ENCODE data around the gene CCDC43. TPM values are rescaled to one million over a fixed set of nuclear protein-coding genes. Genes with fewer than 3 reads are reported as not detected.

CCDC43 gene
- polyA plus RNA-seq, 1 donor (not counting 4 experiments of a cell fraction or from before 2014, with no cell fraction given): 23.0 TPM

GRCh38 chr17:44652727-44653126, 36.8 kb downstream of the CCDC43 start:
- no peak for FAIRE-seq
- no peak overlapping the region for H3K4me3 ChIP-seq (ENCODE audit: control insufficient read depth in 2 of 3, extremely low read depth in 1 of 3, insufficient read depth in 2 of 3, low read depth in 1 of 3, low read length in 3 of 3)
- no peaks in the 10 kb centered on the region for H3K4me1 ChIP-seq (ENCODE audit: control insufficient read depth, extremely low read depth, insufficient read depth, low read length)
- no peaks in the 10 kb centered on the region for H4K20me1 ChIP-seq (ENCODE audit: control insufficient read depth, extremely low read depth, insufficient read depth, low read length)
- no peak overlapping the region for H3K27ac ChIP-seq (ENCODE audit: control insufficient read depth, insufficient read depth, low read length)
- H3K9me1 ChIP-seq (ENCODE audit: control insufficient read depth, extremely low read depth, insufficient read depth, low read length): no peaks in the 10 kb centered on the region
- TF ChIP-seq CTCF (optimal IDR thresholded peaks at IDR 0.05 in 1 of 3, IDR thresholded peaks at IDR 0.05 in 1 of 3, conservative IDR thresholded peaks at IDR 0.05 in 1 of 3; ENCODE audit: extremely low read depth in 1 of 3, insufficient read depth in 2 of 3, low read length in 3 of 3) (no peak), EZH2 (IDR thresholded peaks at IDR 0.05; ENCODE audit: low read length) (no peak)
- no peaks in the 10 kb centered on the region for H3K79me2 ChIP-seq (ENCODE audit: control insufficient read depth, insufficient read depth, low read length)
- no peaks in the 10 kb centered on the region for H3K9me3 ChIP-seq (ENCODE audit: control insufficient read depth, low read depth, low read length)
- H2AFZ ChIP-seq (ENCODE audit: control insufficient read depth, low read length): no peak overlapping the region
- dilution Hi-C loops (cut with MboI; ENCODE audit: extremely low pct_ligation_motif_present, low sequenced_read_pairs): no loop called here
- no peak overlapping the region for H3K9ac ChIP-seq (ENCODE audit: control insufficient read depth, extremely low read depth, insufficient read depth, low read length)
- H3K27me3 ChIP-seq (ENCODE audit: control insufficient read depth, extremely low read depth, insufficient read depth, low read length): peaks cover 21% of the 10 kb centered on the region
- H3K36me3 ChIP-seq (ENCODE audit: control insufficient read depth in 2 of 2, extremely low read depth in 1 of 2, insufficient read depth in 2 of 2, low read length in 2 of 2): no peaks in the 10 kb centered on the region
- DNase-seq (ENCODE audit: low read depth, low spot score): no peak
- no peak overlapping the region for H3K4me2 ChIP-seq (ENCODE audit: control insufficient read depth, extremely low read depth, insufficient read depth, low read depth, low read length)

GRCh38 chr17:44651228-44651627, 38.3 kb downstream of the CCDC43 start:
- Histone ChIP-seq H3K27me3 (ENCODE audit: control insufficient read depth, extremely low read depth, insufficient read depth, low read length) (peaks cover 9% of the 10 kb centered on the region), H3K9ac (ENCODE audit: control insufficient read depth, extremely low read depth, insufficient read depth, low read length) (no peak overlapping the region), H3K27ac (ENCODE audit: control insufficient read depth, insufficient read depth, low read length) (no peak overlapping the region), H3K9me3 (ENCODE audit: control insufficient read depth, low read depth, low read length) (no peaks in the 10 kb centered on the region), H3K36me3 (ENCODE audit: control insufficient read depth in 2 of 2, extremely low read depth in 1 of 2, insufficient read depth in 2 of 2, low read length in 2 of 2) (no peaks in the 10 kb centered on the region), H3K4me3 (ENCODE audit: control insufficient read depth in 2 of 3, extremely low read depth in 1 of 3, insufficient read depth in 2 of 3, low read depth in 1 of 3, low read length in 3 of 3) (no peak overlapping the region), H4K20me1 (ENCODE audit: control insufficient read depth, extremely low read depth, insufficient read depth, low read length) (no peaks in the 10 kb centered on the region), H3K9me1 (ENCODE audit: control insufficient read depth, extremely low read depth, insufficient read depth, low read length) (no peaks in the 10 kb centered on the region), H3K4me1 (ENCODE audit: control insufficient read depth, extremely low read depth, insufficient read depth, low read length) (no peaks in the 10 kb centered on the region), H3K79me2 (ENCODE audit: control insufficient read depth, insufficient read depth, low read length) (no peaks in the 10 kb centered on the region), H2AFZ (ENCODE audit: control insufficient read depth, low read length) (no peak overlapping the region), H3K4me2 (ENCODE audit: control insufficient read depth, extremely low read depth, insufficient read depth, low read depth, low read length) (no peak overlapping the region)
- TF ChIP-seq EZH2 (IDR thresholded peaks at IDR 0.05; ENCODE audit: low read length) (no peak), CTCF (optimal IDR thresholded peaks at IDR 0.05 in 1 of 3, IDR thresholded peaks at IDR 0.05 in 1 of 3, conservative IDR thresholded peaks at IDR 0.05 in 1 of 3; ENCODE audit: extremely low read depth in 1 of 3, insufficient read depth in 2 of 3, low read length in 3 of 3) (no peak)
- no peak for FAIRE-seq
- dilution Hi-C loops (cut with MboI; ENCODE audit: extremely low pct_ligation_motif_present, low sequenced_read_pairs): no loop called here
- DNase-seq (ENCODE audit: low read depth, low spot score): no peak

Measured in keratinocyte (primary cell).